Peyer's patch (tissue), 4 donors: Measurements from ENCODE around the gene CHRDL2. TPM values are rescaled to one million over a fixed set of nuclear protein-coding genes. Genes with fewer than 3 reads are reported as not detected.
A peak's percentile ranks its signal among the peaks of the same experiment; 100 is the strongest.

Experiments used
- DNase-seq, 3 donors: peaks; one replicate each; pipeline ENCODE4 v3.0.0-alpha.2; 2017 to 2019
- H3K27ac ChIP-seq, 4 donors: fragments of 200-600 bp; sonication (generic); one replicate each; pipeline ENCODE4 v1.5.1; 2016 to 2019
- H3K27me3 ChIP-seq, 2 donors: fragments of 200-600 bp; sonication (generic); one replicate each; pipeline ENCODE4 v1.5.1; 2019
- H3K36me3 ChIP-seq, 3 donors: fragments of 200-600 bp; sonication (generic); one replicate each; pipeline ENCODE4 v1.5.1; 2016 to 2019
- H3K4me1 ChIP-seq, 4 donors: fragments of 200-600 bp; sonication (generic); one replicate each; pipeline ENCODE4 v1.5.1; 2016 to 2019
- H3K4me3 ChIP-seq, 4 donors: fragments of 200-600 bp; sonication (generic); 1 replicate in 3 of 4; 2 replicates in 1 of 4; pipeline ENCODE4 v1.5.1; 2016 to 2019; ENCODE audit warnings: mild to moderate bottlenecking in 1 of 4
- H3K9me3 ChIP-seq, 4 donors: fragments of 200-600 bp; sonication (generic); one replicate each; pipeline ENCODE4 v1.5.1; 2016 to 2019; ENCODE audit warnings: mild to moderate bottlenecking in 1 of 4
- POLR2A ChIP-seq, 2 donors: fragments of 450-650 bp; IDR thresholded peaks; one replicate each; pipeline ENCODE4 v1.5.1; 2017; ENCODE audit warnings: antibody characterized with exemption in 2 of 2, mild to moderate bottlenecking in 2 of 2, moderate library complexity in 2 of 2
- total RNA-seq, 4 donors: library from RNA; depleted of rRNA; stranded (reverse); fragments of >200 nt; gene quantifications; one replicate each; pipeline ENCODE4 v1.1.0, GENCODE V29; 2016
- TF ChIP-seq, protein P1 (sequence below), 6 experiments: fragments of 450-650 bp in 4 of 6; fragments of 200-600 bp in 2 of 6; sonication (generic) in 1 of 6; IDR thresholded peaks; one replicate each; pipeline ENCODE4 v1.5.1; 2017 to 2019; ENCODE audit warnings: antibody characterized with exemption in 6 of 6, mild to moderate bottlenecking in 3 of 6, moderate library complexity in 1 of 6

CHRDL2 gene
- total RNA-seq, 4 donors from 2014 or later = not detected

DNA sequence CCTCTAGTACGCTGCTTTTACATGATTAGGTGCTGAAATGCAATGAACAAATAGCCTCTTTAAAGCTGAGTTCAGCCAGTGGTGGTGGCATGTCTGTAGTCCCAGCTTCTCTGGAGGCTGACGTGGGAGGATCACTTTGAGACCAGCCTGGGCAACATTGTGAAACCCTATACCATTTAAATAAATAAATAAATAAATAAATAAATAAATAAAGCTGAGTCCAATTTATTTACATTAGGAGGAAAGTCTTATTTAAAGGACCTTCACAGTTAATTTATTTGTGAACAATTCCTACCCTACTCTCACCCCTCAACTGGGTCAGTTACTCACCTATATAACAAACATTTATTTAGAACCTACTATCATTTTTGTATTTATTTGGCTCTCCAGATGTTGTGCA lies 4.8 kb upstream of the CHRDL2 start:
- Histone ChIP-seq H3K9me3 (no peaks in the 10 kb centered on the region), H3K27me3 (peaks cover 0 to 14% of the 10 kb centered on the region in 2 donors), H3K36me3 (no peaks in the 10 kb centered on the region), H3K4me3 (no peak overlapping the region), H3K27ac (no peak overlapping the region), H3K4me1 (peaks cover 0 to 6% (median 0%) of the 10 kb centered on the region in 4 donors)
- TF ChIP-seq POLR2A (IDR thresholded peaks at IDR 0.05) = no peak
- TF ChIP-seq, protein P1, sequence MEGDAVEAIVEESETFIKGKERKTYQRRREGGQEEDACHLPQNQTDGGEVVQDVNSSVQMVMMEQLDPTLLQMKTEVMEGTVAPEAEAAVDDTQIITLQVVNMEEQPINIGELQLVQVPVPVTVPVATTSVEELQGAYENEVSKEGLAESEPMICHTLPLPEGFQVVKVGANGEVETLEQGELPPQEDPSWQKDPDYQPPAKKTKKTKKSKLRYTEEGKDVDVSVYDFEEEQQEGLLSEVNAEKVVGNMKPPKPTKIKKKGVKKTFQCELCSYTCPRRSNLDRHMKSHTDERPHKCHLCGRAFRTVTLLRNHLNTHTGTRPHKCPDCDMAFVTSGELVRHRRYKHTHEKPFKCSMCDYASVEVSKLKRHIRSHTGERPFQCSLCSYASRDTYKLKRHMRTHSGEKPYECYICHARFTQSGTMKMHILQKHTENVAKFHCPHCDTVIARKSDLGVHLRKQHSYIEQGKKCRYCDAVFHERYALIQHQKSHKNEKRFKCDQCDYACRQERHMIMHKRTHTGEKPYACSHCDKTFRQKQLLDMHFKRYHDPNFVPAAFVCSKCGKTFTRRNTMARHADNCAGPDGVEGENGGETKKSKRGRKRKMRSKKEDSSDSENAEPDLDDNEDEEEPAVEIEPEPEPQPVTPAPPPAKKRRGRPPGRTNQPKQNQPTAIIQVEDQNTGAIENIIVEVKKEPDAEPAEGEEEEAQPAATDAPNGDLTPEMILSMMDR (IDR thresholded peaks at IDR 0.05) = no peak
- no peak for DNase-seq

DNA sequence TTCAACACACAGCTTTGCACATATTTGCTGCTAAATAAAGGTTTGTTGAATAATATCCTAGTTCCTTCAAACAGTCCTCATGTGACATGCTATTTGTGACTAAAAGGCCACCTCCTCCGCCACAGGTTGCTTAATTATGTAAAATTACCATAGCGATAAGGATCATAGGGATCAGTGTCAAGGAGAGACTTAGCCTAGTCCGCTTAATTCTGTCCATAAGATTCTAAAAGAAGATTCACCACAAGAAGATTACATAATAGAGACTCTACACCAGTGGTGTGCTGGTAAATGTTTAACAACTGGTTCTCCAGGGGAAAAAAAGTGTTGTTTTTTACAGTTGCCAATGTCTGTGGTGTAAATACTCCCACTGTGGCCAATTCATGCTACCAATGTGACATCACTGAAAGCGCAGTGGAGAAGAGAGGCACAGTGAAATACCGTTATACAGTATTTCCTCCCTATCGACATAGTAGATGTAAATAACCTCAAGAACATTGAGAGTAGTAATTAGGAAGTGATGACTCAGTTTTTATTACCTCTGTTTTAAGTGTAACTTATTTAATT lies 4.2 kb upstream of the CHRDL2 start:
- Histone ChIP-seq H3K27me3 (peaks cover 0 to 14% of the 10 kb centered on the region in 2 donors), H3K4me3 (no peak overlapping the region), H3K9me3 (no peaks in the 10 kb centered on the region), H3K36me3 (no peaks in the 10 kb centered on the region), H3K27ac (no peak overlapping the region), H3K4me1 (peaks cover 0 to 6% (median 0%) of the 10 kb centered on the region in 4 donors)
- DNase-seq = no peak
- TF ChIP-seq, protein P1 (IDR thresholded peaks at IDR 0.05) = no peak
- TF ChIP-seq POLR2A (IDR thresholded peaks at IDR 0.05) = no peak

DNA sequence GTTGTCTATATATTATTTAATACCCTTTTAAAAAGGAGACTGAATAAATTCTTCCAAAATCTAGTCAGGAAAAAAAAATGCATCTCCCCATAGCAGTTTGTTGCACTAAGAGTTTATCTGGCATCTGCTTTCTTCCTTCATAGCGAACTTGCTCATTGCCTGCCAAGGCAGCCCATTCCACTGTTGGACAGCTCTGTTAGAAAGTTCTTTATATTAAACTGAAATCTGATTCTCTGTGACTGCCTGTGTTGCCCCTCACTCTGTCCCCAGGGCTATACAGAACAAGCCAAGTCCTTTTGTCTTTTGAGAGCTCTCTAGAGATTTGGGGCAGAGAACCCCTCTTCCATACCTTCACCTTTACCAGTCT lies 3.3 kb upstream of the CHRDL2 start:
- Histone ChIP-seq H3K27me3 (peaks cover 0 to 14% of the 10 kb centered on the region in 2 donors), H3K4me3 (no peak overlapping the region), H3K27ac (no peak overlapping the region), H3K9me3 (no peaks in the 10 kb centered on the region), H3K4me1 (peaks cover 0 to 6% (median 0%) of the 10 kb centered on the region in 4 donors), H3K36me3 (no peaks in the 10 kb centered on the region)
- no peak for TF ChIP-seq POLR2A (IDR thresholded peaks at IDR 0.05)
- TF ChIP-seq, protein P1 (IDR thresholded peaks at IDR 0.05) = no peak
- no peak for DNase-seq

DNA sequence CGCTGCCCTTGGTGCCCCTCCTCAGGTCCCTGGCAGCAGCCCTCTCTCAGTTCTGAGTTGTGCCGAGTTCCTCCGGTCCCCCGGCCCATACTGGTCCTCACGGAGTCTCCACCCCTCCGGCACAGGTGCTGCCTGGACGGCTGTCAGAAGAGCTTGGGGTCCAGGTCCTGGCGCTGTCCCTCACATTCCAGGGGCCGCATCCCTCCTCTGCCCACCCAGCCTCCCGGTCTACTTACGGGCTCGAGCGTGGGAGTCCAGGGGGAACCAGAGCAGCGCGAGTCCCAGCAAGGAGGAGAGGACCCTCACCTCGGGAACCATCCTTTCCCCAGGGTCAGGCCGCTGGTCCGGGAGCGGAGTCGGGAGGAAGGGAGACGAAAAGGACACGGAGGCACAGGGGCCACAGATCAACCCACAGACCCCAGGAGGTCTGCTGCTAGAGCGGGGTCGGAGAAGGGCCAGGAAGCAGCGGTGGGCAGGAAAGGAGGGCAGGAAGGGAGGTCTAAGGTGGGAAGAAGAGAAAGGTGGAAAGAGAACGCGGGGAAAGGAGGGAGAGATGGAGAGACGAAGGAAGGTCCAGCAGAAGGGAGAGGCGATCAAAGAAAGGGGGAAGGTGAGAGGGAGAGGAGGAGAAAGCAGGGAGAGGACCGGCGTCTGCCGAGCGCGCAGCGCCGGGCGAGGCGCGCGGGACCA lies 510 bp downstream of the CHRDL2 start:
- Histone ChIP-seq H3K4me3 (peak overlapping the region in 2 of 4 donors; percentile 14 to 38), H3K27me3 (peaks cover 0 to 14% of the 10 kb centered on the region in 2 donors), H3K9me3 (no peaks in the 10 kb centered on the region), H3K36me3 (no peaks in the 10 kb centered on the region), H3K27ac (no peak overlapping the region), H3K4me1 (peaks cover 0 to 14% (median 0%) of the 10 kb centered on the region in 4 donors)
- TF ChIP-seq, protein P1 (IDR thresholded peaks at IDR 0.05) = no peak
- no peak for TF ChIP-seq POLR2A (IDR thresholded peaks at IDR 0.05)
- DNase-seq = no peak

DNA sequence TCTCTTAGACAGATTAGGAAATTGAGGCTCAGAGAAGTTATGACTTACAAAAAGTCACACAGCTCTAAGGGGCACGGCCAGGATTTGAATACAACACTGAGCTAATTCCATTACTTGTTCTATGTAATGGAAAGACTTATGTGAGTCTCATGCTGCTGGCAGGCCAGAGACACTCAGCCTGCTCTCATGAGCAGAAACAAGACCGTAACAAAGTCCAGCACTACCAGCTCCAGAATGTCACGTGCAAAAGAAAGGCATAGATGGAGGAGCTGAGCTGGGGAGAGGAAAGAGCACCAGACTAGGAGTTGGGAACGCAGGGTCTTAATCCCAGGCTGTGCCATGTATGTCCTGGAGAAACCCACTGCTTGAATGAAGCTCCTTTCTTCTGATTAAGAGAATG lies 1.8 kb downstream of the CHRDL2 start:
- Histone ChIP-seq H3K27me3 (peaks cover 0 to 14% of the 10 kb centered on the region in 2 donors), H3K4me1 (peaks cover 0 to 15% (median 0%) of the 10 kb centered on the region in 4 donors), H3K4me3 (no peak overlapping the region), H3K27ac (no peak overlapping the region), H3K36me3 (no peaks in the 10 kb centered on the region), H3K9me3 (no peaks in the 10 kb centered on the region)
- TF ChIP-seq, protein P1 (IDR thresholded peaks at IDR 0.05) = no peak
- TF ChIP-seq POLR2A (IDR thresholded peaks at IDR 0.05) = no peak
- DNase-seq = no peak
